Type B pancreatic cell (in vitro differentiated cells): ENCODE data around the gene AUH. TPM values are rescaled to one million over a fixed set of nuclear protein-coding genes. Genes with fewer than 3 reads are reported as not detected.

Experiments used
- DNase-seq: peaks from one replicate; pipeline ENCODE4 v3.0.0; 2021; ENCODE audit warnings: mixed read lengths; ENCODE audit not compliant: unreplicated experiment; ENCODE audit errors: extremely low spot score
- H3K27ac Mint-ChIP-seq: 2 replicates; pipeline ENCODE4 v1.8.0; 2021; ENCODE audit warnings: mild to moderate bottlenecking, mixed read lengths
- H3K27me3 Mint-ChIP-seq: 2 replicates; pipeline ENCODE4 v1.8.0; 2021; ENCODE audit warnings: mixed read lengths
- H3K36me3 Mint-ChIP-seq: 2 replicates; pipeline ENCODE4 v1.8.0; 2021; ENCODE audit warnings: mixed read lengths
- H3K4me1 Mint-ChIP-seq: one replicate; pipeline ENCODE4 v1.8.0; 2021; ENCODE audit warnings: mixed read lengths; ENCODE audit not compliant: unreplicated experiment
- H3K4me3 Mint-ChIP-seq: 2 replicates; pipeline ENCODE4 v1.8.0; 2021; ENCODE audit warnings: mild to moderate bottlenecking, mixed read lengths
- H3K9me3 Mint-ChIP-seq: 2 replicates; pipeline ENCODE4 v1.8.0; 2021; ENCODE audit warnings: mixed read lengths
- CTCF ChIP-seq: fragments of 200-600 bp; sonication (generic); conservative IDR thresholded peaks from 2 replicates; pipeline ENCODE4 v1.5.0; 2021; ENCODE audit warnings: antibody characterized with exemption, mild to moderate bottlenecking
- total RNA-seq: library from RNA; stranded (reverse); gene quantifications from 2 replicates; pipeline ENCODE4 v1.2.1, GENCODE V29; 2021; ENCODE audit warnings: low replicate concordance

AUH gene
- total RNA-seq, 1 donor from 2014 or later = 25.0 TPM

- H3K4me1 Mint-ChIP-seq = peaks cover 9% of the 10 kb centered on the region
- TF ChIP-seq CTCF = no peak
- H3K9me3 Mint-ChIP-seq = no peaks in the 10 kb centered on the region
- H3K27ac Mint-ChIP-seq = no peak overlapping the region
- H3K27me3 Mint-ChIP-seq = no peaks in the 10 kb centered on the region
- H3K36me3 Mint-ChIP-seq = peaks cover 31% of the 10 kb centered on the region
- no peak for DNase-seq
- no peak overlapping the region for H3K4me3 Mint-ChIP-seq
Observed at GRCh38 chr9:91334053-91334452, 27.7 kb downstream of the AUH start.

- H3K36me3 Mint-ChIP-seq = peaks cover 34% of the 10 kb centered on the region
- H3K4me3 Mint-ChIP-seq = no peak overlapping the region
- no peaks in the 10 kb centered on the region for H3K9me3 Mint-ChIP-seq
- H3K27me3 Mint-ChIP-seq = no peaks in the 10 kb centered on the region
- TF ChIP-seq CTCF = no peak
- H3K4me1 Mint-ChIP-seq = peaks cover 9% of the 10 kb centered on the region
- no peak overlapping the region for H3K27ac Mint-ChIP-seq
- no peak for DNase-seq
Observed at GRCh38 chr9:91333551-91333950, 28.2 kb downstream of the AUH start.

GRCh38 chr9:91332546-91333231 is 29.0 kb downstream of the AUH start:
- Mint-ChIP-seq H3K36me3 (peaks cover 32% of the 10 kb centered on the region), H3K4me3 (no peak overlapping the region), H3K4me1 (peaks cover 9% of the 10 kb centered on the region), H3K27me3 (no peaks in the 10 kb centered on the region), H3K27ac (no peak overlapping the region), H3K9me3 (peaks cover 4% of the 10 kb centered on the region)
- DNase-seq = no peak
- TF ChIP-seq CTCF = no peak

- no peak overlapping the region for H3K4me3 Mint-ChIP-seq
Observed at GRCh38 chr9:91331849-91332248, 29.9 kb downstream of the AUH start.

GRCh38 chr9:91328186-91328585 is 33.5 kb downstream of the AUH start:
- Mint-ChIP-seq H3K4me3 (no peak overlapping the region), H3K27ac (no peak overlapping the region), H3K9me3 (peaks cover 8% of the 10 kb centered on the region), H3K4me1 (no peaks in the 10 kb centered on the region), H3K36me3 (peaks cover 41% of the 10 kb centered on the region), H3K27me3 (no peaks in the 10 kb centered on the region)
- no peak for DNase-seq
- TF ChIP-seq CTCF = no peak

More at GRCh38 chr9:91331849-91332248, 29.9 kb downstream of the AUH start:
- Mint-ChIP-seq H3K27me3 (no peaks in the 10 kb centered on the region), H3K9me3 (peaks cover 7% of the 10 kb centered on the region), H3K36me3 (peaks cover 34% of the 10 kb centered on the region), H3K4me1 (peaks cover 9% of the 10 kb centered on the region), H3K27ac (no peak overlapping the region)
- DNase-seq = no peak
- no peak for TF ChIP-seq CTCF

GRCh38 chr9:91321691-91322090 is 40.0 kb downstream of the AUH start:
- peaks cover 18% of the 10 kb centered on the region for H3K36me3 Mint-ChIP-seq
- TF ChIP-seq CTCF = no peak
- no peak overlapping the region for H3K27ac Mint-ChIP-seq
- H3K4me3 Mint-ChIP-seq = no peak overlapping the region
- no peaks in the 10 kb centered on the region for H3K9me3 Mint-ChIP-seq
- H3K4me1 Mint-ChIP-seq = peaks cover 5% of the 10 kb centered on the region
- no peak for DNase-seq
- H3K27me3 Mint-ChIP-seq = no peaks in the 10 kb centered on the region
